Measurements from ENCODE around the gene VWA8.

Gene VWA8

DNA sequence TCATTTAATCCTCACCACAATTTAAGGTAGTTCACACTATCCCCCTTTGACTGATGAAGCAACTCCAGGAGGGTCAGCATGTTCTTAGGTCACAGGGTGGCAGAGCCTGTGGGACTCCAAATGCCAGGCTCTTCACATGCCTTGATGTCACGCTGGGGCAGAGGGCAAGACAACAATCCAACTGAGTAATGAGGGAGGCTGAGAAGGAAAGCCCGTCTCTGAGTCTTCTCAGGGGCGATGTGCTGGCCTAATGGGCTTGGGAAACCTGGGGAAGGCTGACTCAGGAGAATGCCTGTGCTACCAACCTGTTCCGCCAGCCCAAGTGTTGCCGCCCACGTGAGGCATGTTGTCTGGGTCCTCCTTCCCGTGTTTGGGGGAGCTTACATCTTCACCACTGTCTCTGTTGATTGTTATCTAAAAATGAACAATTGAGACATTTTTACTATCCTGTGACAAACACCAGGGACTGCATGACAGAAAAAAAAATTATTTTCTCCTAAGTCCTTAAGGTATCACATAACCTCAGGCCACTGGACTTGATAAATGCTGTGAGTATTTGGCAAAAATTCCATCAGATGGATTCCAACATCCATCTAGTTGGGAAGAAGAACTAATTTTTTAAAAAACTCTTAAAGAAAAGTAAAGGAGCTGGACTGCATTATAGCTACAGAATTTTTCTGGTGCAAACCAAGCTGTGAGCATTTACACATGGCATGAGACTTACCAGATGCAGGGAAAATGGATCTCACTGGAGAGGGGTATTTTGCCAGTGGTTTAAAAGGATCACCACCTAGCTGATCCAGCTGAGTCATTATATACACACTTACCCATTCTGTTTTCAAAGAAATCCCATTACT lies 346.0 kb downstream of the VWA8 start:
- DNase-seq (ENCODE audit: low spot score): no peak

DNA sequence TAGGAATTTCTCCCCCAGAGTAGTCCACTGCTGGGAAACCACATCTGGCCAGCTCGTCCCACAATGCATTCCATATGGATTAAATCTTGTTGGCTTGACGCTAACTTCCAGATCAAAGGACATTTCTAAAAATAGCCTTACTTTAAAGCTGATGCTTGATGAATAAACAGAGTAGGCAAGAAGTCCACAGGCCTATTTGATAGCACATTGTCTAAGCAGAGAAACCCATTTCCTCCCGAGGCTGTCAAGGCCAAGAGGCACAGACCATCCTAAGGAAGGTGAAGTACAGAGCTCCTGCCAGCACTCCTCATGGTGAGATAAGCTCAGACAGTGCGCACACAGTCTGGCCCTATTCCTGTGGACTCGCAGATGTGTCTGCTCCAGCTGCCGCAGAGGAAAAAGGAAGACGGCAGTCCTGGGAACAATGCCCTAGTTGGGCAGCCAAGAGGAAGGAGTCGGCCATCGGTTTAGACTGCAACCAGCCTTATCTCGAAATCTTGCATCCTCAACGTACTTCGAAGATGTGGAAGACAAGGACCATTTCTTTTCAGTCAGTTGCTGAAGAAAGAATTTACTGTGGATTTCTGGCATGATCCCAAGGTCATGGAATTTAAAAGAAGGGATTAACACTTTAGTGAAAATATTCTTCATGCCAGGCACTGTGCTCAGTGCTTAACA lies 346.8 kb downstream of the VWA8 start:
- DNase-seq (ENCODE audit: low spot score): no peak

DNA sequence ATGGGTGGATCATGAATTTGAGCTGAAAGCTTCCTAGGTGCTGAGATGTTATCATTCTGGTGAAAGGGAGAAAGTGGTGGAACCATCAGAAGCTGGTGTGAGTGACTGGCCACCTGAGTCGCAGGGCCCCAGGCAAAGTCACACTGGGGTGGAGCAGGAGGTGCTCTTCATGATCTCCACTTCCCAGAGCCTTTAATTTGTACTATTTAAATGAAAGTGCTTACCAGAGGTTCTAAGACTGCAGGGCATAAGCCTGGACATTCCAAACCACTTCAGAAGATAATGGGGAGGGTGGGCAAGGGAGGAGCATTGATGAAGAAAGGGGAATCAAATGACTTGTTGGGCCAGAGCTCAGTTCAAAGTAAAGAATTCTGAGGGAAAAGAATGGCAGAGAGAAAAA lies 347.4 kb downstream of the VWA8 start:
- DNase-seq (ENCODE audit: low spot score): no peak

DNA sequence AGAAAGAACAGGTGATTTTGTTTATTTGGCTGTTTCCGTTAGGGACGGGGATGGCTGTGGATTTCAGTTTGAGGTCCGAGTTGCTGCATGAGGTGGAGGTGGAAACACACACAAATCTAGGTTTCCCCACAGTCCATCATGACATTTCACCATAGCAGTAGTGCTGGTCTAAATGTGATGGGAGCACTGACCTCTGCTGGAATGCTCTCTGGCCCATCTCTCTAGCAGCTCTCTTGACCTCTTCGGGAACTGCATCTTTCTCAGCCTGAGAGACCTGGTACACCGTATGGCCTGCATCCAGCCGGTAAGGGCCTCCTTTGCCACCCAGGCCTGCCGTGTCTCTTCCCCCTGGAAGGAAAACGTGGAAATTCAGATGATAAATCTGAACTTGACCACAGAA lies 349.5 kb downstream of the VWA8 start:
- no peak for DNase-seq (ENCODE audit: low spot score)

DNA sequence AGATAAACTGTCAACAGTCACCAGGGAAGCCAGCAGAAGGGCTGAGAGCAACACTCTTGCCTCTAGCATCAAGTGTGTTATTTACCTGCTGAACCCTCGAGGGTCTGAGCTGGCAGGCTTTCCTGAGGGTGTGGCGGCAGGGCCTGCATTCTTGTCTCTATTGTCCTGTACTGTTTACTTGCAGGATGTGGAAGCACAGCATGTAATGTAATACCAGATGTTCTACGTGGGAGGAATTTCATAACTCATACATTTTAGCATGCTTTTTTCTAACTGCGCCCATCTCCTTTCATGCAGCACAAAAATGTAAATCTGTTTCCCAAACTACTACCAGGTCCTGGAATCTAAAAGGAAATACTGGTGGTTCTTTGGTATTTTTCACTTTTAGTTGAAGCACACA lies 350.5 kb downstream of the VWA8 start:
- no peak for DNase-seq (ENCODE audit: low spot score)

DNA sequence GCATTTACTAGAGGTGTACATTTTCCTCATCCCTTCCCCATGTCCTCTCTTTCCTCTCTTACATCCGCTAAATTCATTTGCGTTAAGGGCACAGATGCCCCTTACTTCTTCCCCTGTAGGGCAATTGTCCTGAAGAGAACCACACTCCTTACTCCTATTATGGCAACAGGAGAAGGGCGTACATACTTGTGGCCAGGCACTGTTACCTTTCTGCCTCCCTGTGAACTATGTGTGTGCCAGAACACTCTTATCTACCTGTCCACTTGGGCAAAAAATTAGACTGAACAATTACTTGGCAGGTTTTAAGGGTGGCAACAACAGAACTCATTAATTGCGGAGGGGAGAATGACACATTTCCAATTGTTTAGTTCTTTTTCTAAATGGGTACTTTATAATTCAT lies 351.1 kb downstream of the VWA8 start:
- no peak for DNase-seq (ENCODE audit: low spot score)

DNA sequence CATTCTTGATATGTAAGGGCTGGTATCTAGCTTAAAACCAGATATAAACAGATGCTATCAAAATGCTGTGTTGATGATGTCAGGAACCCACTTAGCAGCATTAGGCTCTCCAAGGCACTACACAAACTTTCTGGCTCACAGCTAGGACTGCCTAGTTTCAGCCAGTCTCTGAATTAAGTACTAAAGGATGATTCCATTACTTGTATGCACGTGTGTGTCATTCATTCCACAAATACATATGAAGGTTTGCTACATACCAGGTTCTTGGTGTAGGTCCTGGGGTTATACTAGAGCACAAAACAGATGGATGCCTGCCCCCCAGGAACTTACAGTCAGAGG lies 352.1 kb downstream of the VWA8 start:
- DNase-seq (ENCODE audit: low spot score): no peak

DNA sequence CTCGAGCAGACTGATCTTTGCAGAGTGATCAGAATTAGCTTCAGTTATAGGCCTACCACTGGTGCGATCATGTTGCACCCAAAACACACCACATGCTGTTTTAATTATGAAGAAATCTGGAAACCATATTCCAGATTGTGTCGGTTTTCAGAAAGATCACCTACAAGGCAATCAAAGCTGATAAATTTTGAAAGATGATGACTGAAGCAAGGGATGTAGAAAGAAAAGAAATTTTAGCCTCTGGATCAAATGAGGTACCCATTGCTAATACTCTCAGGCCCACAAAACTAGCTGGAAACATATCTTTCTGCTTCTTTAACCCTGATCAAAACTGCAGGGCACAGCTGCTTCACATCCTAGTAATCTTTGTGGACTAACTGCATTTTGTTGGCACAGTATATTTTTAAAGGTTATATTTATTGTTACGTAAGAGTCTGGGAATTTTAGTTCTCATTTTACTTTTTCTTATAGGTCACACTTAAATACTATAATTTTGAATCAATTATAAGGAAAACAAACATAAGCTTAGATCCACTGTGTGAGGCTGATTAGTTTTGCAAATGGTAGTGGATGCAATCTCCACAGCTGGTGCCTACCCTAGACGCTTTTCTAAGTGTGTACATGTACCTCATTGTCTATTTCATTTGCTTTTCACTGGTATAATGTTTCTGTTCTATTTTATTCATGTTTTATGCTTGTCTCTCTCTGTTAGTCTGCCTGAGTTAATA lies 352.6 kb downstream of the VWA8 start:
- DNase-seq (ENCODE audit: low spot score): no peak

DNA sequence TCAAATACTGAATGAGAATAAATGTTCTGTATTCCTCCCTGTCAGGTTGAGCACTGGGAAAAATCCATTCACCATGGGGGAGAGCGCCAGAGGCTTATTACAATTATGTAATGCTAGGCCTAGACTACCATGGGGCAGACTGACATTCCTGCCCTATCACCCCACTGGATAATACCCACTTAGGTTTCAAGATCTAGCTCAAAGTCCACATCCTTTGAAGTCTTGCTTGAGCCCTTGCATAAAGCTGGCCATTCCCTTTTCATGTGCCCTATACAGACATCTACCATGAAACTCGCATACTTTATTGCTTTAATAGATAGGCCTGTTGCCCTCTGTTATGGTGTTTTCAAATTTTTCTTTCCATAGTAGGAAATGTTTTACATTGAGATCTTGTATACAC lies 354.3 kb downstream of the VWA8 start:
- no peak for DNase-seq (ENCODE audit: low spot score)

DNA sequence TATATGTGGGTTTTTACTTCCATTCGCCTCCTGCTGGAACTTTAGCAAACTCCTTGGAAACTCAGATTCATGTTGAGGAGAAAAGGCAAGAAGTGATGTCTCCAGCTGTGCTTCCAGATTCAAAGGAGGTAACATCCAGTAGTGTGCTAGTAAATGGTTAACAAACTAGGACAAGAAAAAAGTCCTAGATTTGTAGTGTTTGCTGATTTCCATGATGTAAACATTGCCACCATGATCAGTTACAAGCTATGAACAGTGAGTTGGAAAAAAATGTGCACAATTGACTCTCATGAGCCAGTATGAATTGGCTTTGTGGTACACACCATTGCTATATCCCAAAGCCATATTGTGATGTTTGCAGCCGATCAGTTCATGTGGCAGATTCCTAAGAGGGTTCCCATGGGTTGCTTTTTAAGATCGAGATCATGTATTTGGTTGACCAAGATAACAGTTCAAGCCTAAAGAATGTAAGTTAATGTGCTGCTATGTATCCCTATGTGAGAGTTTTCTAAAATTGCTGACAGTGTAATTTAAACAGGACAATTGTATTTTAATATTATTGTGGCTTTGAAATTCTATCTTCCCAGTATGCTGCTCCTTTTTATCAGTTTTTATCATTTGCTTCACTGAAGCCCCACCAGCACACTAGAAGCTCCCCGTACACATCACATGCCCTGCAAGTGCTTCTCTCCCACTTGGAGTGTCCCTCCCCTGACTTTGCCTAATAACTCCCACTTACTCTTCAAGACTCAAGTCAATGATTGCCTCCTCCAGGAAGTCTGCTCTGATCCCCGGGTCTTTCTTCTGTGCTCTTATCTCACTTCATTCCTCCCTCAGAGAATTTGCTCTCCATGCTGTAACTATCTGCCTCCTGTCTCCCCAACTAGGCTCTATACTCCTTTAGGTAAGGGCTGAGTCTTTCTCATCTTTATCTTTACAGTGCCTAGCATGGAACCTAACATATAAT lies 355.3 kb downstream of the VWA8 start:
- DNase-seq (ENCODE audit: low spot score): no peak

DNA sequence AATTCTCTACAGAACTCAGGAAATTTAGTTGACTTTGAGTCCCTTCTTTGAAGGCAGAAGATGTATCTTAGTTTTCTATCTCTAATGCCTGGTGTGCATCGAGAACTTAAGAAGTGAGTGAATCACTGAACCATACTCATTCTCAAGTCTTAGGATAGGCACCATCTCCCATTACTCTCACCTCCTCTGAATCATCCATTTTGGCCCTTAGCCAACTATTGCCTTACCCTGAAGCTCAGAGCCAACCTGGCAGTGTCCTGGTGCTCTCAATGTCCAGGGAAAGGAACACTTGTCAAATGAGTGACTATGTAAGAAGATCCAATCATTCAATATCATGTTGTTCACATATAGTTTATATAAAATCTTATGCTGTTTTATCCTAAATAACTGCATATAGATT lies 357.0 kb downstream of the VWA8 start:
- no peak for DNase-seq (ENCODE audit: low spot score)

DNA sequence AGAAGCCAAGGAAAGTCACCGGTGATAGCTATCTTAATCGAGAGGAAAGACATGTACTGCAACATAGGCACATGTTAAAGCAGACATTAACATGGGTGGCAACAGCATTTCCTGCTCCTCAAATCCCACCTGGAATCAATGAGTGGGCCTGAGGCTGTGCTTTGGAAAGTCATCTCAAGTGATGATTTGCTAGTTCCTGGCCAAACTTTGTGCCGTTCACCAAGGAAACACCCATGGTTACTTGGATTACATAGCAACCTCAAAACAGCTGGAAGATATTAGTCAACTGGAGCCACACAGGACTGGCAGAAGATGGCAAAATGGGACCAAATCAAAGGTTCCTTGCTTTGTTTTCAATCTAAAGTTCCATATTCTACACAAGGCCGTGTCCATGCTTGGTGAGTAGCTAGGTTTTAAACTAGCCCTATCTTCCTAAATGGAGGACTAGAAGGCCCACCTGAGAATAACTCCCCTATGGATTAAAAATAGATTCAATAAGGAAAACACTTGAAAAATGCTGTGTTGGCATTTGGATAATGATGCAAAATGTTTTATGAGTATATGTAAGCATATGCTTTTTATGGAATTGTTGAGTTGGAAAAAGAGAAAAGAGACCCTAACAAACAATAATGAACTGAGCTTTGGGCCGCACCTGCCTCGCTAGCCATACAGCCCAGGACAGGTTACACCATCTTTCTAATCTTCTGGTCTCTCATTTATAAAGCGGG lies 359.0 kb downstream of the VWA8 start:
- DNase-seq (ENCODE audit: low spot score): no peak

DNA sequence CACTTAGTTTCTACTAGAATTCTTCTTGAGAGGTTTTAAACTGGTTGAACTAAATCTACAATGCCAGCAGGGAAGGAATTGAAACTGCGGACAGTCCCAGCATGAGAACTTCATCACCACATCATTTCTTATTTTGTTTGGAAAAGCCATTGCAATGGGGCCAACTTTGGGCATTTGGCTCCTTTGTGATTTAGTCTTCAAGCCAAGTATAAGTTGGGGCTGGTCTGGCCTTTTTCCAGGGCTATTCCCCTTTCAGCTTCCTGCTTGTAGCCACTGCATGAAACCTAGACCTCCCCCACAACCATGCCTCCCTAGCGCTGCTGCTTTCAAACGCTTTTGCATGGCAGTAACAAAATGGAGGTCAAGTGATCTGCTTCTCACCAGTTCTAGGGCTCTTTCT lies 361.3 kb downstream of the VWA8 start:
- DNase-seq (ENCODE audit: low spot score): no peak

DNA sequence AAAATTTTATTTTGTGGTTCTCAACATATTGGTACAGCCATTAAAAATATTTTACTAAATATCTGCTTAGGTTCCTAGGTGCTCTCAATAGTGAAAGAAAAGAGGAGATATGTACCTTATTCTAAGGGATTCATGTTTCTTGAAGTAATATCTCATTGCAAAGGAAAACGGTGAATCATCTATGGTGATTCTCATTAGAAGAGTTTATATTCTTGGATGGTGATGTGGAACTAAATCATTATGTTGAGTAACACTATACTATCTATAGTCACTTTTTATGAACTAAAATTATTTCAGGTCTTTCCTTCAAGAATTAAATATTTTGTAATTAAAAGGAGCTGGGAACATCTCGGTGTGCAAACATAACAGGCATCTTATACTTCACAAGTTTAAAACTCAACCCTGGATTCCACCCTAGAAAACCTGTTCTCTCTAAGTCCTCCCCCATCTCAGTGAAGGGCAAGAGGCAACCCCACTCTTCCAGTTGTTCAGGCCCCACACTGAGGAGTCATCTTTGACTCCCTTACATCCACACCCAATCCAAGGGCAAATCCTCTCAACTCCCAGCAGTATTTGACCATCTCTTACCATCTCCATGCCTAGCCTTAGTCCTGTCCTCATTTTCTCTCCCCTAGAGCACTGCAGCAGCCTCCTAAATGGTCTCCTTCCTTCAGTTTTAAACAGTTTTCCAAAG lies 363.4 kb downstream of the VWA8 start:
- DNase-seq (ENCODE audit: low spot score): no peak

DNA sequence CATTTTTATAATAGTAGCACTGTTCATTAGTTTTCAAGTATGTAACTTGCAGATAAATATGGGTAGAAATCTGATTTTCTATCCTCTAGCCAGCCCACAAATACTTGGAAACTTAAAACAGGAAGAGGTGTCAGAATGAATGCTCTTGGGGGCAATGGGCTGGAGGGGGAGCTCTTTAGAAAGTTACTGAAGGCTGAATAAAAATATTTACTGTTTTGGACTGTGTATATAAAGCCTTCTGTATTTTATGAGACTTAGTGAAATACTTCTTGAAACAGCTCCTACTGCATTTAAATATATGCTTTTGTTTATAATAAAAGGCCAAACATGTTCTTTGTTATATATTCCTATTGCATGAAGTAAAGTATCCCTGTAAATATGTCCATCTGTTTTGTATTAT lies 364.7 kb downstream of the VWA8 start:
- DNase-seq (ENCODE audit: low spot score): no peak

DNA sequence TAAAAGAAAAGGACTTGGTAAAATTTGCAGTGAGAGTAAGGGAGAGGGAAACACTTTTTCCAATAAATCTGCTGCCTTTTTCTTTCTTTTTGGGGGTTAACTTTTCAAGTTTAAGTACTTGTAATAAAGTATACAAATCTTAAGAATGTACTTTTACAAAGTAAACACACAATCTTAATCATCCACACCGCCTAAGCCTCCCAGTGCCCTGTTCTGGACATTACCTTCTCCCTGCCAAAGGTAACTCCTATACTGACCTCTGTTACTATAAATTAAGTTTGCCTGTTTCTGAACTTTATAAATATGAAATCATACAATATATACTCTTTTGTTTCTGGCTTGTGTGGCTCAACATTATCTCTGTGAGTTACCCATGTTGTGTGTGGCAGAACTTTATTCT lies 365.6 kb downstream of the VWA8 start:
- DNase-seq (ENCODE audit: low spot score): no peak

DNA sequence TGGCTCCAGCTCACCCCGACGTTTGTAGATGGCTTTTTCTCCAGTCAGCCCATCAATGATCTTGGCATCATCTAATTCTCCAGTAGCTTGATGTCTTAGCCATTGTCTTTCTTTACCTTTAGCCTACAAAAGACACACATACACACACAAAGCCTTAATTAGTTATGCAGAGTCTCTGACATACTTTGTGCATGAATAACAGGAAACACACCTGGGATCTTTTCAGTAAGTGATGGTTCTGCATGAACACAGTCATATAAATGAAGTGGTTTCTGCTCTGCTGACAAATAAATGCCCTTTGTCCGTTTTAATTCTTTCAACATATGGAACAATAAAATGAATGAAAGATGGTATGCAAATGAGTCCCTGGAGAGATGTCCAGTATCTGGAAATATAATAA lies 370.3 kb downstream of the VWA8 start:
- DNase-seq (ENCODE audit: low spot score): peak; percentile 12

DNA sequence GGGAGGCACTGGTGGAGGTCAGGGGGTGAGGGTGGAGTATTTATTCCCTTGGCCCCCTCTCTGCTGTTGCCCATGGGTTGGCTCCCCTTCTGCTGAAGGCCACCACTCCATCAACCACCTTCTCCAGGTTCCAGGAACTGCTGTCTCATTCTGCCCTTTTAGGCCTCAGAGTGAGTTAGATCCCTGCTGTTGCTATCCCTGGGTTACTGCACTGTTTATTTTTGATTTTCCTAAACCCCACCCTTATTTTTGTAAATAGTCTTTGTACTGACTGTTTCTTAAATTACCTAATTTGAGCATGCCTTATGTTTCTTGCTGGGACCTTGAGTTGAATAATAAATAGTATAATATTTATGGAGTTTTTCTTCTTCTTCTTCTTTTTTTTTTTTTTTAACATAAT lies 370.8 kb downstream of the VWA8 start:
- no peak for DNase-seq (ENCODE audit: low spot score)

DNA sequence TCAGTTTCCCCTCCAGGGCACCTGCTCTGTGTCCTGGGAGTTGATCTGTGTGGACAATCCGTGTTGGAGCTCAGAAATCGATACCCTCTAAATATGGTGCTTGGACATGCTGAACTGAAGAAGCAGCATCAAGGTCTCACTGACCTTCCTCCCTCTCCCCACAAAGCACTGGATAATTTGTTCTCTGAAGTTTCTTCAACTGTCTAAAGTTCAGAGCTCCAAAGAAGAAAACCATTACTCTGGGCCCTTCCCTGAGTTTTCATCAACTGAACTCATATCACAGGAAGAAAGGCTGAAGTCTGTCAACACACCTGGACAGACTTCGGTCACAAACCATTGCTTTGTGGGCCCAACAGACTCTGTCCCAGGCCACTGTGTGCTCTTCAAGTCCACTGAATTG lies 371.5 kb downstream of the VWA8 start:
- no peak for DNase-seq (ENCODE audit: low spot score)

DNA sequence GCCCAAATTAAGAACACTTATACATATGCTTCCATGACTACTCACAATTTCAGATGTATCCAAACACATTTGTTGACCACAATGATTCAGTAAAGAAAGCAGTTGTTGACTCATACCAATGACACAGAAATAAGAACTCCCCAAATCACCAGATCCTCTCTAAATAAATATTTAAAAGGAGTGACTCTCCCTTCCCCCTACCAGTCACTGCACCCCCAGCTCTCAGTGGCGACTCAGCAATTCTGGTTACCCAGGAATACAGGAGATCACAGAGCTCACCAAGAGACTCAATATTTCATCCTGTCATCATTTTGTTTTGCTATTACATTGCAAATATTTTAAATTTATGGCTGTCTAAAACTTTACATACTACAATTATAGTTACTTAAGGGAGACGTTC lies 372.0 kb downstream of the VWA8 start:
- DNase-seq (ENCODE audit: low spot score): no peak

DNA sequence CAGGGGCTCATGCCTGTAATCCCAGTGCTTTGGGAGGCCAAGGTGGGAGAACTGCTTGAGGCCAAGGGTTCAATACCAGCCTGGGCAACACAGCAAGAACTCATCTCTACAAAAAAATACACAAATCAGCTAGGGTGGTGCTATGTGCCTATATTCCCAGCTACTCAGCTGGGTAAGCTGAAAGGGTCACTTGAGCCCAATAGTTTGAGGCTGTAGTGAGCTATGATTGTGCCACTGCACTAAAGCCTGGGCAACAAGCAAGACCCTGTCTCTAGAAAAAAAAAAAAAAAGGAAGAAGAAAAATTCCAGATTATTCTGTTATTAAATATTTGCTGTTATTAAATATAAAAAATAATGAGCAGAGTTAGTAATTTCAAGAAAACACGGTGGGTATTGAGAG lies 372.5 kb downstream of the VWA8 start:
- DNase-seq (ENCODE audit: low spot score): no peak
